GM19238 (cell line): ENCODE measurements around the gene CHST14.

Source experiments
- DNase-seq: peaks from one replicate; pipeline ENCODE4 v3.0.0; 2011; ENCODE audit warnings: low spot score; ENCODE audit not compliant: insufficient read length

The CHST14 gene

DNA sequence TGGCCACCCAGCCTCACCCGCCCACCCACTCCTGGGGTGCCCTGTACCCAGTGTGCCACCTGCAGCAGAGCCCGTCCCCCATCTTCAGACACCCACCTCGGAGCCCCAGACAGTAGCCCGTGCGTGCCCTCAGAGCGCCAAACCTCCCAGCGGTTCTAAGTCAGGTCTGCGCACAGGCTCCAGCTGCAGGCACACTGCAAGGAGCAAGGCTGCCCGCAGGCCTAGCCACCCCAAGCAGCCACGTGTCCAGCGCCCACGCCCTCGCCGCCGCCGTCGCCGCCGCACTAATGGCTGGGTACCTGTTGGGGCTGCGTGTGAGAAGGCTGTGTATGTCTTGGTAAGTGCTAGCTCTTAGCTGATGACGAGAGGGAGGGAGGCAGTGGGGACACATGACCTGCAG lies 8.8 kb upstream of the CHST14 start:
- no peak for DNase-seq

DNA sequence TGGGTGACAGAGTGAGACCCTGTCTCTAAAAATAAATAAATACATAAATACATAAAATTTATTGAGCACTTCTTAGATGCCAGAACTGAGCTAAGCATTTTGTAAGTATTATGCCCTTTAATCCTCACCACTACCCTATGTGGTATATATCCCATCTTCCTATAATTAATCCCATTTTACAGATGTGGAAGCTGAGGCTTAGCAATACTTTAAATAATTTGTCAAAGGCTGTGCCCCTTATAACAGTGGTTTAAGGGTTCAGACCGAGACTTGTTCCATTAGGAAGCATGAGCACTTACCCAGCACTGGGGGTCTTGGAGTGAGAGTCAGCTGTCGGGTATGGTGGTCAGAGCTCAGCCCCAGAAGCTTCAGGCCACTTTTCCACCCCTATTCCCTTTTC lies 7.5 kb upstream of the CHST14 start:
- no peak for DNase-seq

DNA sequence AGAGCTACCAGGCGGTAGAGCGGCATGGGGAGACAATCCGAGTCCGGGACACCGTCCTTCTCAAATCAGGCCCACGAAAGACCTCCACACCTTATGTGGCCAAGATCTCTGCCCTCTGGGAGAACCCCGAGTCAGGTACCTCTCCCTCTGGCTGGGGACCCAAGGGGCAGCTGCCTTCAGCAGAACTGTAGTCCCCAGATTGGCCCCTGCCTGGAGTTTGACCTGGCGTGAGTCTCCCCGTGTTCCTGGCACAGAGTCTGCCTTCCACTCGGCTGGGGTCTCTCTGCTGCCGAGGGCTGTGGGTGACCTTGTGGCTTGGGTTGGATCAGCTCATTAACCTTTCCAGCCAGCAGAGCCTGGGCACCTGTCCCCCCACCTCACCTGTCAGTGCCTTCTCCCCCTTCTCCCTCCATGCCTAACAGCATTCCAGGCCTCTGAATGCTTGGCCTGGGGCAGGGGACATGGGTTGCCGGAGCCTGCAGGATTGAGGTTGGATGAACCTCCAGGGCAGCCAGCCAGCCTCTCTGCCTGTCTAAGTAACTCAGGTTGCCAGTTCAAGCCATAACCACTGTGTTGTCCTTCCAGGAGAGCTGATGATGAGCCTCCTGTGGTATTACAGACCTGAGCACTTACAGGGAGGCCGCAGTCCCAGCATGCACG lies 6.8 kb upstream of the CHST14 start:
- no peak for DNase-seq

DNA sequence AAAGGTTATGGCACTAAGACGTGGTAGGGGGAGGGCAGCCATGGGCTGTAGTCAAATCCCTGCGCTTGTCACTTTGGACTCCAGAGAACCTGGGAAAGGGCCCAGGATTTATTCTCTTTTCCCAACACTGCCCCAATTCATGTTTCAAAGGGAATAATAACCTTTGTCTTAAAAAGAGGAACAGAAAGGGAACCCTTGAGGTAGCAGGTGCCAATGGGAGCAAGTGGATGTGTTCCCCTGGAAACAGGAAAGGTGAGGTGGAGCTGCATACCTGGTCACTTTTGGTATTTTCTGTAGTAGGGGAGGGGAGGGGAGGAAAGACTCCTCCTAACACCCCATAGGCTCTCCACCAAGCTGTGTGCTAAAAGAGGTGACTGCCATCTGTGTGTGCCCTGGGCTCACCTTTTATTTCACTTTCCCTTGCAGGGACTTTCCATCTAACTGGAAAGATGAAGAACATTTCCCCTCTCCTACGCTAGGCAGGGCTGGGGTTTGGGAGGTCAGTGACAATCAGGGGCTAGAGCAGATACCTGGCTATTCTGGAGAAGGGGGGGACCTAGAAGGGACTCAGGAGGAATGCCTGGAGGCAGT lies 6.1 kb upstream of the CHST14 start:
- no peak for DNase-seq

DNA sequence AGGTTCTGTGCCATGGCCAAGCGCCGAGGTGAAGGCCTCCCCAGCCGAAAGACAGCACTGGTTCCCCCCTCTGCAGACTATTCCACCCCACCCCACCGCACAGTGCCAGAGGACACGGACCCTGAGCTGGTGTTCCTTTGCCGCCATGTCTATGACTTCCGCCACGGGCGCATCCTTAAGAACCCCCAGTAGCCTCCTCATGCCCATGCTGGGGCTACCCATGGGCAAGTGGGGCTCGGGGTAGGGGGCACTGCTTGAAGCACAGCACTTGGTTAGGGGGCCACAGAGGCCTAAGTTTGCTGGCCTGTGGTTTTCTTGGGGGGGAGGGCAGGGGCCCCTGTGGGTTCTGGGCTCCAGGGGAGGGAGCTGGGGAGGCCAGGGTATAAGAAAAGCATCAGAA lies 4.8 kb upstream of the CHST14 start:
- DNase-seq: no peak

DNA sequence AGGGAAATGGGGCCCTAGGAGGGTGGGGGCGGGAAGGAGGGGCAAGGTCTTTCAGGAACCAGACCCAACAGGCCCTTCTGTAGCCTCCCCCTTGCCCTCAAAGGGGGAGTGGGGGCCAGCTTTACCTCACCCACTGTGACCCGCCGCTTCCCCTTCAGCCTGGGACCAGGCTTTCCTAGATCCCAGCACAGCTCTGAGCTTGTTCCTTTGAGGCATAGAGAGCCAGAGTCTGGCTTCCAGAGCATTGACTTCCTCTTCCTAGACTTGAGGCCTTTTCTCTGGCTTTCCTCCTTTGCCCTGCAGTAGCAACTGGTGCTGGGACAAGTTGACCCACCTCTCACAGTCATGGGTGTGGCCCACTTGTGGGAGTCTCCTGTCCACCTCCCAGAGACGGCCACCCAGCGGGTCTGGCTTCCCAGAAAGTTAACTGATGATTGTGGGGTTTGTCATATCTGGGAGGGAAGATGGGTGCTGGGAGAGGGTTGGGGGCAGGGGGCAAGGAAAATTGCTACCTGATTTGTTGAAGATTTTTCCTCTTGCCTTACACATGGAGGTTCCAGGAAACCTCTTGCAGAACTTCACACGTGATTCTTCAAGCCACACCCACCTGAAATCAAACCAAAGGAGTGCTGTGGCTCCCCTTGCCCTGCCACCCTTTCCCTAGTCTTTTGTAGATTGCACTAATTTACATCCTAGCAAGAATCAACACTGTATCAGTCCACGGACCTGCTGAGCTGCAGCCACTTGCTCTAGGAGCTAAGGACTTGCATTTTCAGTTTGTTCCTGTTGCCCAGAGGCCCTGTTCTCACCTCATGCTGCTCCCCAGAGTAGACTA lies 4.1 kb upstream of the CHST14 start:
- no peak for DNase-seq

DNA sequence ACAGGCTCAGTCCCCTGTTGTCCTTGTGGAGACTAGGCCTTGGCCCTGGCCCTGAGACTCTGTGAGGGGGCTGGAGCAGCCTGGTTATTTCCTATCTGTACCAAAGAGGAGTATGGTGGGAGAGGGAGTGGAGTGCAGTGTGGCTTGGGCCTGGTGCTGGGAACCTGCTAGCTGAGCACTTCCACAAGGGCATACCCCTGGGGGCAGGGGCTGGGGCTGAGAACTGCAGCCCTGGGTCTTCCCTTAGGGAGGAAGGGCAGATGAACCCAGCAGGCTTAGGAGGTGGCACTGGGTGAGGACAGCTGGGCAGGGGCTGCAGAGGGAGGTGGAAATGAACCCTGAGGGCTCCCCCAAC lies 3.5 kb upstream of the CHST14 start:
- DNase-seq: no peak

DNA sequence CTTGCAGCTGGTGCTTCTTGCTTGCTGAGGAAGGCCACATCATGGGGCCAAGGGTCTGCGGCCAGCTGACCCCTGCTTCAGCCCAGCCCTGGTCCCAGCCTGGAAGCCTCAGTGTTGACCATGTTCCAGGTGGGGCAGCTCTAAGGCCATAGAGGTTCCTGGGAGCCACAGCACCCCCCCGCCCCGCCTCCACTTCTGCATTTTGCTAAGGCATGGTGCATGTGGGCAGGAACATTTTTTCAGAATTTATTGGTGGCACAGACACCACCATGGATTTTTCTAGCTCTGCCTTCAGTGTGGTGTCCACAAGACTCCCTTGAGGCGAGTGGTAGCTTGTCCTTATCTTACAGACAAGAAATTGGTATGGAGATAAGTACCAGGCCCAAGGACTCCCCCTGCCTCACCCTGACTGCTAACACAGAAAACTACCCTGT lies 1.9 kb upstream of the CHST14 start:
- no peak for DNase-seq

DNA sequence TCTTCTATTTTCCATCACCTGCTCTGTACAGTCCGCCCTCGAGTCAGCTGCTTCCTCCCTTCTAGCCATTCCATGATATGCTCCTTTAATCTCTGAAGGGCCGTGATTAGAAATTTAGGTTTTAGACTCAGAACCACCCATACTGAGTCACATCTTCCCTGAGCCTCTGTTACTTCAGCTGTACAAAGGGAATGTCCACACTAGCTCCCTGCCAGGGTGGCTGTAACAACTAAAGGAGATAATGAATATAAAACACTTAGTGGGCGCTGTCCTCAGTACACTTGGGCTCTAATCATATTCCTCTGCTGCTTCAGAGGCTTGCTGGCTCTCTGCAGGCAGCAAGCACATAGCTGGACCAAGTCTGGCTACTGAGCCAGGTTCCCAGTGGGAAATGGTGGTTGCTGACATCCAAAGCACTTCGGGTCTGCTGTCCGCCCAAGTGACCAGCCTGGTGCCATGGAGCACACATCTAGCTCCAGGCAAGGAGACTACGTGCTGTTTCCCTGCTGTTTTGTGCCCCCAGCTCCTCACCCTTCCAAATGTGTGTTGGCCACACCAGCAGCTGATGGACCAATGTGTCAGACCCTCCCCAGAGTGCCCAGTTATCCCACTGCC lies 901 bp upstream of the CHST14 start:
- DNase-seq: no peak

DNA sequence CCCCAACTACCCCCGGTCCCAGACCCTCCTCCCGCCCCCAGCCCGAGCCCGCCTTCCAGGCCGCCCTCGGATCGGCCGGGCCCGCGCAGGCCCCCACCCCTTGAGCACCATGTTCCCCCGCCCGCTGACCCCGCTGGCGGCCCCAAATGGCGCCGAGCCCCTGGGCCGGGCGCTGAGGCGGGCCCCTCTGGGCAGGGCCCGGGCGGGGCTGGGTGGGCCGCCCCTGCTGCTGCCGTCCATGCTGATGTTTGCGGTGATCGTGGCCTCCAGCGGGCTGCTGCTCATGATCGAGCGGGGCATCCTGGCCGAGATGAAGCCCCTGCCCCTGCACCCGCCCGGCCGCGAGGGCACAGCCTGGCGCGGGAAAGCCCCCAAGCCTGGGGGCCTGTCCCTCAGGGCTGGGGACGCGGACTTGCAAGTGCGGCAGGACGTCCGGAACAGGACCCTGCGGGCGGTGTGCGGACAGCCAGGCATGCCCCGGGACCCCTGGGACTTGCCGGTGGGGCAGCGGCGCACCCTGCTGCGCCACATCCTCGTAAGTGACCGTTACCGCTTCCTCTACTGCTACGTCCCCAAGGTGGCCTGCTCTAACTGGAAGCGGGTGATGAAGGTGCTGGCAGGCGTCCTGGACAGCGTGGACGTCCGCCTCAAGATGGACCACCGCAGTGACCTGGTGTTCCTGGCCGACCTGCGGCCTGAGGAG lies 472 bp downstream of the CHST14 start:
- no peak for DNase-seq

DNA sequence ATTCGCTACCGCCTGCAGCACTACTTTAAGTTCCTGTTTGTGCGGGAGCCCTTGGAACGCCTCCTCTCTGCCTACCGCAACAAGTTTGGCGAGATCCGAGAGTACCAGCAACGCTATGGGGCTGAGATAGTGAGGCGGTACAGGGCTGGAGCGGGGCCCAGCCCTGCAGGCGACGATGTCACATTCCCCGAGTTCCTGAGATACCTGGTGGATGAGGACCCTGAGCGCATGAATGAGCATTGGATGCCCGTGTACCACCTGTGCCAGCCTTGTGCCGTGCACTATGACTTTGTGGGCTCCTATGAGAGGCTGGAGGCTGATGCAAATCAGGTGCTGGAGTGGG lies 995 bp downstream of the CHST14 start:
- no peak for DNase-seq

DNA sequence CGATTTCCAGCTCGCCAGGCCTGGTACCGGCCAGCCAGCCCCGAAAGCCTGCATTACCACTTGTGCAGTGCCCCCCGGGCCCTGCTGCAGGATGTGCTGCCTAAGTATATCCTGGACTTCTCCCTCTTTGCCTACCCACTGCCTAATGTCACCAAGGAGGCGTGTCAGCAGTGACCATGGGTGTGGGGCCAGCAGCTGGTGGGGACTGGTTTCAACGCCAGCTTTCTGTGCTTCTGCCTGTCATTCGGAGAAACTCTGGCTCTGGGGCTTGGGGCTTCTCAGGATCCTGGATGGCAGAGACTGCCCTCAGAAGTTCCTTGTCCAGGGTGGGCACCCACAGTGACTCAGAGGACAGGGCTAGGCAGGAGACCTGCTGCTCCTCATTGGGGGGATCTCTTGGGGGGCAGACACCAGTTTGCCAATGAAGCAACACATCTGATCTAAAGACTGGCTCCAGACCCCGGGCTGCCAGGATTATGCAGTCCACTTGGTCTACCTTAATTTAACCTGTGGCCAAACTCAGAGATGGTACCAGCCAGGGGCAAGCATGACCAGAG lies 1.5 kb downstream of the CHST14 start:
- DNase-seq: no peak

DNA sequence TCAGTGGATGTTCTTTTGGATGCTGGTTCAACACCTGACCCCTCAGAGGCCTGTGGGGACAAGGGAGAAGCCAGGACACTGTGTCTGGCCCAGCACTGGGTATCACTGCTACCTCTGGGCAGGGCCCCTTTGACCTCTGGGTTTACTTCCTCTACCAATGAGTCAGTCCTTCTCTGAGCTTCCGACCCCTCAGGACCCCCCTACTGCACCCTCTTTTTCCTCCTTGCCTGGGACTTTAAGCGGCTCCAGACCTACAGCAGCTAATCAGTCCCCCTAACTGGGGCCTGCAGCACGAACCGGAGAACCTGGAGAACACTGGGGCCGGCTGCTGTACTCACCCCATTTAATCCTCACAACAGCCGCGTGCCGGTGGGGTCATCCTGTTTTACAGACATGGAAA lies 3.8 kb downstream of the CHST14 start:
- no peak for DNase-seq

DNA sequence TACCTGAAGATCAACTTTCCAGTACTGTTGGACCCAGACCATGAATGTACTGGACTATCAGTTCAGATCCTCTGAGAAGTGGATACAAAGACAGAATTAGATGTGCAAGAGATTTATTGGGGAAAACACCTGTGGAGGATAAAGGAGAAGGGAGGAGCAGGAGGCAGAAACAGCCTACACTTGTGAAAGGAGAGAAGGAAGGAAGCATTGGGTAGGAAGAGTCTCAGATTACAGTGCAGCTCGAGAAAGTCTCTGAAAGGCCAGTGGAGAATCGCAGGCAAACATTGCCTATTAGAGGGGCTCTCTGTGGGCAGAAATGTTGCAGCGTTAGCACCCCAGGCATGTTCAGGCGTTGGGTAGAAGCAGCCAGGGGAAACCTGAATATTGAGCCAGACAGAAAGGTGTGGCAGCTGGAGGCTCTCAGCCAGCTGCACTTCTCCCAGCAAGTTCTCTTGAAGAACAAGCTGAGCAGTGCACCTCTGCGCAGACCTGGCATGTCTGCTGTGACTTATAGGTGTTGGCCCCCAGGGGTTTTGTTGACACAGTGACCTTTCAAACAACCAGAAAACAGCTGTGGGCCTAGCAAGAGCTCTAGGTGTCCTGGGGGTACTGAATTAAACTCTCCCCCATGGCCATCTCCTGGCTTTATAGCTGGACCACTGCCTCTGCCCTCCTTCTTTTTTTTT lies 7.0 kb downstream of the CHST14 start:
- no peak for DNase-seq

DNA sequence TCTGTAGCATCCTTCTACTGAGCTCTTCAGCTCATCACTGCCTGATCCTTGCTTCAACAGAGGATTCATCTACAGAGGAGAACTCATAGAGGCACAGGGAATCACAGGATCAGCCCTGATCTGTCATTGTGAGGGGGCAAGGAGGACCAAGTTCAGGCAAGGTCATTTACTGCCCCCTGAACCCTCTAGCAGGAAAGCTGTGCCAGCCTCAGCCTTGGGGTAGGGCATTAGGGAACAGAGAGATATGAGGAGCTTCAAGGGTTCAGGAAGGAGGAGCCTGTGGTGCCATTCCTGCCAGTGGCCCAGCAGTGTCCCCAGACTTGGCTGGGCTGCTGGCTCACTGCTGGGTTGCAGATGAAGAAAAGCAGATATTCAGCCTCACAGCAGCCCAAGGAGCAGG lies 8.2 kb downstream of the CHST14 start:
- DNase-seq: no peak

DNA sequence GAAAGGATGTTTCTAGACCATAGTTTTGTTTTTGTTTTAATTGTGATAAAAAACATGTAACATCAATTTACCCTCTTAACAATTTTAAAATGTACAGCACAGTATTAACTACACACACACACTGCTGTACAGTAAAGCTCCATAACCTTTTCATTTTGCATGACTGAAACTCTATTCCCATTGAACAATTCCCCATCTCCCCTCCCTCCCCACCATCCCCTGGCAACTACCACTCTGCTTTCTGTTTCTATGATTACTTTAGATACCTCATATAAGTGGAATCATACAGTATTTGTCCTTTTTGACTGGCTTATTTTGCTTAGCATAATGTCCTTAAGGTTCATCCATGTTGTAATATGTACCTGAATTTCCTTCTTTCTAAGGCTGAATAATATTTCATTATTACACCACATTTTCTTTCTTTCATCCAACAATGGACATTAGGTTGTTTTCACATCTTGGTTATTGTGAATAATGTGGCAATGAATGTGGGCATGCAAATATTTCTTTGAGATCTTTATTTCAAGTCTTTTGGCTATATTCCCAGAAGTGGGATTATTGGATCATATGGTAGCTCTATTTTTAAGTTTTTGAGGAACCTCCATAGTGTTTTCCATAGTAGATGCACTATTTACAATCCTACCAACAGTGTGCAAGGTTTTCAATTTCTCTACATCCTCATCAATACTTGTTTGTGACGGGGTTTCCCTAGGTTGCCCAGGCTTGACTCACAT lies 10.7 kb downstream of the CHST14 start:
- no peak for DNase-seq

DNA sequence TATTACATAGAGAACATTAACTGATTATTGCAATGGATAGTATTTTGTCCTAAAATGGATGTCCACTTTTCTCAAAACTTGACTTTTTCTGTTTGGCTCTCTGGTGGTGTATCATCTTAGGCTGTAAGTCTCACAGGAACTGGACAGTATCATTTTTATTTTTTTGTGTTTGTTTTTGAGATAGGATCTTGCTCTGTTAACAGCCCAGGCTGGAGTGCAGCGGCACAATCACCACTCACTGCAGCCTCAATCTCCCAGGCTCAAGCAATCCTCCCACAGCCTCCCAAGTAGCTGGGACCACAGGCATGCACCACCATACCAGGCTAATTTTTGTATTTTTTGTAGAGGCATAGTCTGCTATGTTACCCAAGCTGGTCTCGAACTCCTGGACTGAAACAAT lies 13.1 kb downstream of the CHST14 start:
- no peak for DNase-seq

DNA sequence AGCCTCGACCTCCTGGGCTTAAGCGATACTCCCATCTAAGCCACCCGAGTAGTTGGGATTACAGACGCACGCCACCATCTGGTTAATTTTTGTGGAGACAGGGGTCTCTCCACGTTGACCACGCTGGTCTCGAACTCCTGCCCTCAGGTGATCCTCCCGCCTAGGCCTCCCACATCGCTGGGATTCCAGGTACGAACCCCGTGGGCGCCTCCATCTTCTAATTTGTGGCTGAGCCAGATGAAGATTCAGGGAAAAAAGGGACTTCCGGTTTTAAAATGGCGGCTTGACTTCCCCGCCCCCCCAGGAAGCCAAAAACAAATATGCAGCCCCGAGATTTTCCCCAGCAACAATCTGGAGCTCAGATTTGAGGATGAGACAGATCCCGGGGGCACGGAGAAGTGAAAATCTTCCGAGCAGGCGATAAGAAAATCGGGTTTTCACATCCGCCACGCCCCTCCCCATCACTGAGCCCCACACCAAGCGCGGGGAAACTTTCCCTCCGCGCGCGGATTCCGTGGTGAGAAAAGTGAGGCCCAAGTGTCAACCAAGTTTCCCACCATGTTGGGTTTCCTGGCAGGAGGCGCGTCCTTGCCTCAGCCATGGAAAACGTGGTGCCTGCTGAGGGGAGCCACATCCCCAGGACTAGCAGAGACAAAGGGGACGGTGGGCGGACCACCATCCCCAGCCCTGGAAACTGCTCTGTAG lies 15.4 kb downstream of the CHST14 start:
- DNase-seq: no peak

DNA sequence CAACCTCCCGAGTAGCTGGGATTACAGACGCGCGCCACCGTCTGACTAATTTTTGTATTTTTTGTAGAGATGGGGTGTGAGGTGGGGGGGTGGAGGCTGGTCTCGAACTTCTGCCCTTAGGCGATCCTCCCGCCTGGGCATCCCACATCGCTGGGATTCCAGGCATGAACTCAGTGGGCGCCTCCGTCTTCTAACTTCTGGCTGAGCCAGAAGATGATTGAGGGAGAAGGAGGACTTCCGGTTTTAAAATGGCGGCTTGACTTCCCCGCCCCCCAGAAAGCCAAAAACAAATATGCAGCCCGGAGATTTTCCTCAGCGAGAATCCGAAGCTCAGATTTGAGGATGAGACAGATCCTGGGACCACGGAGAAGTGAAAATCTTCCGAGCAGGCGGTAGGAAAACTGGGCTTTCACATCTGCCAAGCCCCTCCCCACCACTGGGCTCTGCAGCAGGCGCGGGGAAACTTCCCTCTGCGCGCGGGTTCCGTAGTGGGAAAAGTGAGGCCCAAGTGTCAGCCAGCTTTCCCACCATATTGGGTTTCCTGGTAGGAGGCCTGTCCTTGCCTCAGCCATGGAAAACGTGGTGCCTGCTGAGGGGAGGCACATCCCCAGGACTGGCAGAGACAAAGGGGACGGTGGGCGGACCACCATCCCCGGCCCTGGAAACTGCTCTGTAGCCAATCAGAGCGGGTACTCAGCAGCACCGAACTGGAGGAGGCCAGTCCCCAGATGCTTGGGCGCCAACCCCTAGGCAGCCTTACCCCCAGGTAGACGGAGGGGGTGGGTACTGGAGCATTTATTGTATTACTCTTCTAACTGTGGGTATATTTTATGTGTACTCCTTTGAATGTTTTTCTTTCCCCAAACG lies 17.3 kb downstream of the CHST14 start:
- no peak for DNase-seq
